Chondrocyte (in vitro differentiated cells): ENCODE results near the gene PTTG1IP. TPM values are rescaled to one million over a fixed set of nuclear protein-coding genes. Genes with fewer than 3 reads are reported as not detected.
A peak's percentile ranks its signal among the peaks of the same experiment; 100 is the strongest.

Source experiments
- DNase-seq: peaks from one replicate; pipeline ENCODE4 v3.0.0; 2021; ENCODE audit warnings: mixed read lengths, low spot score
- H3K27ac Mint-ChIP-seq: one replicate; pipeline ENCODE4 v1.8.0; 2021; ENCODE audit warnings: mild to moderate bottlenecking, moderate library complexity, mixed read lengths; ENCODE audit not compliant: unreplicated experiment
- H3K27me3 Mint-ChIP-seq: 2 replicates; pipeline ENCODE4 v1.8.0; 2021; ENCODE audit warnings: low read depth, mixed read lengths
- H3K36me3 Mint-ChIP-seq: 2 replicates; pipeline ENCODE4 v1.8.0; 2021; ENCODE audit warnings: low read depth, mixed read lengths
- H3K4me1 Mint-ChIP-seq: 2 replicates; pipeline ENCODE4 v1.8.0; 2021; ENCODE audit warnings: low read depth, mild to moderate bottlenecking, mixed read lengths
- H3K4me3 Mint-ChIP-seq: one replicate; pipeline ENCODE4 v1.8.0; 2021; ENCODE audit warnings: mild to moderate bottlenecking, moderate library complexity, mixed read lengths; ENCODE audit not compliant: unreplicated experiment
- H3K9me3 Mint-ChIP-seq: 2 replicates; pipeline ENCODE4 v1.8.0; 2021; ENCODE audit warnings: low read depth, mixed read lengths
- total RNA-seq: library from RNA; stranded (reverse); gene quantifications from 3 replicates; pipeline ENCODE4 v1.2.1, GENCODE V29; 2021
- TF ChIP-seq, protein P1 (sequence below): fragments of 200-600 bp; sonication (generic); IDR thresholded peaks from 2 replicates; pipeline ENCODE4 v1.5.0; 2021; ENCODE audit warnings: antibody characterized with exemption, mild to moderate bottlenecking, moderate library complexity

The PTTG1IP gene
- total RNA-seq, 1 donor from 2014 or later, result 329 TPM

DNA sequence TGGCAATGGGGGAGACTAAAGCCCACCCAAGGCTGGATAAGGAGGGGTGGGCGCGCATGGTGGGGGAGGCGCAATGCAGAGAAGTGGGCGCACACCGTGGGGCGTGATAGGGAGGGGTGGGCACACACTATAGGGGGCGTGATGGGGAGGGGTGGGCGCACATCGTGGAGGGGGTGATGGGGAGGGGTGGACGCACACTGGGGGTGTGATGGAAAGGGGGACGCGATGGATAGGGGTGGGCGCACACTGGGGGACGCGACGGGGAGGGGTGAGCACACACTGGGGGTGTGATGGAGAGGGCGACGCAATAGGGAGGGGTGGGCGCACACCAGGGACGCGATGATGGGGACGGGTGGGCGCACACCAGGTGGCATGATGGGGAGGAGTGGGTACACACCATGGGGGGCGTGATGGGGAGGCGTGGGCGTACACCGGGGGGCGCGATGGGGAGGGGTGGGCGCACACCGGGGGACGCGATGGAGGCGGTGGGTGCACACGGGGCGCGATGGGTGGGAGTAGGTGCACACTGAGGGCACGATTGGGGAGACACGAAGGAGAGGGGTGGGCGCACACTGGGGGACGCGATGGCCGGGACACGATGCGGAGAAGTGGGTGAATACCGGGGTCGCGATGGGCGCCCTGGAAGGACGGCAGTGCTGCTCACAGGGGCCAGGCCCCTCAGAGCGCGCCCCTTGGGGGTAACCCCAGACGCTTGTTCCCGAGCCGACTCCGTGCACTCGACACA, 56.6 kb downstream of the PTTG1IP start:
- Mint-ChIP-seq H3K27me3 (no peaks in the 10 kb centered on the region), H3K9me3 (peaks cover 10% of the 10 kb centered on the region), H3K4me3 (peak overlapping the region; percentile 67), H3K27ac (peak overlapping the region; percentile 17), H3K36me3 (peaks cover 6% of the 10 kb centered on the region), H3K4me1 (peaks cover 22% of the 10 kb centered on the region)
- DNase-seq, result no peak
- TF ChIP-seq, protein P1, sequence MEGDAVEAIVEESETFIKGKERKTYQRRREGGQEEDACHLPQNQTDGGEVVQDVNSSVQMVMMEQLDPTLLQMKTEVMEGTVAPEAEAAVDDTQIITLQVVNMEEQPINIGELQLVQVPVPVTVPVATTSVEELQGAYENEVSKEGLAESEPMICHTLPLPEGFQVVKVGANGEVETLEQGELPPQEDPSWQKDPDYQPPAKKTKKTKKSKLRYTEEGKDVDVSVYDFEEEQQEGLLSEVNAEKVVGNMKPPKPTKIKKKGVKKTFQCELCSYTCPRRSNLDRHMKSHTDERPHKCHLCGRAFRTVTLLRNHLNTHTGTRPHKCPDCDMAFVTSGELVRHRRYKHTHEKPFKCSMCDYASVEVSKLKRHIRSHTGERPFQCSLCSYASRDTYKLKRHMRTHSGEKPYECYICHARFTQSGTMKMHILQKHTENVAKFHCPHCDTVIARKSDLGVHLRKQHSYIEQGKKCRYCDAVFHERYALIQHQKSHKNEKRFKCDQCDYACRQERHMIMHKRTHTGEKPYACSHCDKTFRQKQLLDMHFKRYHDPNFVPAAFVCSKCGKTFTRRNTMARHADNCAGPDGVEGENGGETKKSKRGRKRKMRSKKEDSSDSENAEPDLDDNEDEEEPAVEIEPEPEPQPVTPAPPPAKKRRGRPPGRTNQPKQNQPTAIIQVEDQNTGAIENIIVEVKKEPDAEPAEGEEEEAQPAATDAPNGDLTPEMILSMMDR, result no peak

DNA sequence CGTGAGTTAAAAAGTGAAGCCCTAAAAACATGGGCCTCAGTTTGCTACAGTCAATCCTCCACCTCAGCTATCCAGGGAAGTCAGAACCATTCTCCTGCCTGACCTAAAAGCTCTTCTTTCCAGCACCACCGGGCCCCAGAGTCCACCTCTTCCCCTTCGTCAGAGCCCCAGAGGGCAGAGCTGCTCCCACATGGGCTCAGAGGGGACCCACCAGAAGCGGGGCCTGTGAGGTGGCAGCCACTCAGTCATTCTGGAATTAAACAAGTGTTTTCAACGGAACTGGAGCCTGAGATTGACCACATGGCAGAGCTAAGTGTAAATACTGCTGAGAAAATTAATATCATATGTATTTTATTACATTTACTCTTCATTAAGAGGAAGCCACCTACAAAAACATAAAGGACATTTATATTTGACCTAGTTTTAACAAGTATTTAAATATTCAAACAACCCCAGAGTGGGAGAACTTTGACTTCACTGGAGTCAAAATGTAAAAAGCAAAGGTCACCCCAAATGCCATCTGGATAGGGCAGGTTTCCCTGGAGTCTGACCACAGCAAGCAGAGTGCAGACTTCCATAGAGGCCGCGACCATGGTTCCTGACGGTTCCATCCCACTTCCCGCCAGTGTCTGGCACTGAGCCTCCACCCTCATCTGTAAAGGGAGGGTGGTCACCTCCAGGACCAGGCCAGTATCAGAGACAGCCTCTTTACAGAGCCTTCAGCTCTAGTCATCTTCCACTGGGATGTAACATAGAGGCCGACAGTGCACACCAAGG, 57.5 kb downstream of the PTTG1IP start:
- Mint-ChIP-seq H3K4me1 (peaks cover 22% of the 10 kb centered on the region), H3K27ac (peak overlapping the region; percentile 17), H3K9me3 (peaks cover 7% of the 10 kb centered on the region), H3K36me3 (peaks cover 6% of the 10 kb centered on the region), H3K4me3 (peak overlapping the region; percentile 67), H3K27me3 (no peaks in the 10 kb centered on the region)
- TF ChIP-seq, protein P1, result no peak
- no peak for DNase-seq

DNA sequence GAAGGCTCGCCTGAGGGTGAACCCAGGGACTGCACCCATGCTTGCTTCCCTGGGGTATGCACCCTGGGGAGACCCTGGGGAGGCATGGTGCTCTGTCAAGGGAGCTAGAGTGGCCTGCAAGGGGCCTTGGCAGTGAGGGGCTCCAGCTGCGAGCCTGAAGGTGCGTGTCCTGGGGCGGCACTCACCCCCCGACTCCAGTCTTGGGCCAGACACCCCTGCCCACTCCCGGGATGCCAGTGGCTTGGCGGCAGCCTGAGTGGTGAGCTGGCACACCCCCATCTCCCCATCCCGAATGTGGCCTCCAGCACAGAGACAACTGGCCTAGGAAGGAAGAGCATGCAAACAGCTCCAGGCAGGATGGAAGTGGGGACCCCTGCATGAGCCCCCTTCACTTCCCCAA, 58.3 kb downstream of the PTTG1IP start:
- Mint-ChIP-seq H3K27ac (peak overlapping the region; percentile 63), H3K9me3 (peaks cover 7% of the 10 kb centered on the region)
- no peak for DNase-seq

DNA sequence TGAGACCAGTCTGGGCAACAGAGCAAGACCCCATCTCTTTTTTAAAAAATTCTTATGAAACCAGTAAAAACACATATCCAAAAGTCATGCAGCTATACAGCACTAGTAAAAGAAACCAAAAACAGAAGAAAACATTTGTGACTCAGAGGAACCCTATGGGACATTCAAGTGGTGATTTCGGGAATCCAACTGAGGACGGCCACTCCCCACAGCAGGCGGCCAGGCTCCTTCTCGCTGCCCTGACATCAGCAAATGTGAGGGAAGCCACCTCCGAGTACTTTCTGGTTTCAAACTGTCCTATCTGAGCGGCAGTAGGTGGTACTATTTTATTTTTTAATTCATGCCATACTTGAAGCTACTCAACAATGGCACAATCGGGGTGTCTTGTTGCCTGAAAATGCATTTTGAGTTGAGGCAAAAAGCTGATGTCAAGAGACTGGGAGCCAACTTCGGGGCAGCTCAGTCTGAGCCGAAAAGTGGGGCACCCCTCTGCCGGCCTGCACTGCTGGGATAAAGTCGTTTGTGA, 58.9 kb downstream of the PTTG1IP start:
- H3K36me3 Mint-ChIP-seq, result peaks cover 9% of the 10 kb centered on the region
- H3K27ac Mint-ChIP-seq, result no peak overlapping the region
- no peaks in the 10 kb centered on the region for H3K27me3 Mint-ChIP-seq
- DNase-seq, result no peak
- H3K4me3 Mint-ChIP-seq, result no peak overlapping the region
- H3K9me3 Mint-ChIP-seq, result peaks cover 2% of the 10 kb centered on the region
- TF ChIP-seq, protein P1, result no peak
- peaks cover 22% of the 10 kb centered on the region for H3K4me1 Mint-ChIP-seq

More for the DNA sequence above, 58.3 kb downstream of the PTTG1IP start:
- H3K4me1 Mint-ChIP-seq, result peaks cover 22% of the 10 kb centered on the region
- H3K36me3 Mint-ChIP-seq, result peaks cover 6% of the 10 kb centered on the region
- H3K27me3 Mint-ChIP-seq, result no peaks in the 10 kb centered on the region
- TF ChIP-seq, protein P1, result no peak
- no peak overlapping the region for H3K4me3 Mint-ChIP-seq

DNA sequence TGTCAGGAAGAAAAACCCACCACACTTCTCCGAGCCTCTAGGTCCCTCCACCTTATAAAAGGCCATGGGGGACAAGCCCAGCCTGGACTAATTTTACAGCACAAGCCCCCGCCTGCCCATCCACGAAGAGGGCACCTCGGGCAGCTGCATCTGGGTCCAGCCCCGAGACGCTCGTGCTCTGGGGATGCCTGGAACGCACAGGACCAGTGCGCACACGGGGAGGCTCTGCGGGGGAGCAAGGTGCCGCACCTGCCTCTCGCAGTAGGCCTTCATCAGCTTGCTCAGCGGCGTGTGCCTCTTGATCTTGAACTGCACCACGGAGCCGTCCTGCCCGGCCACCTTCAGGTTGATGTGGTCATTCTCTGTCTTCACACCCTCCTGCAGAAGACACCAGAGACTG, 59.8 kb downstream of the PTTG1IP start:
- no peak overlapping the region for H3K27ac Mint-ChIP-seq
- H3K4me3 Mint-ChIP-seq, result no peak overlapping the region
- H3K4me1 Mint-ChIP-seq, result peaks cover 22% of the 10 kb centered on the region
- TF ChIP-seq, protein P1, result no peak
- no peaks in the 10 kb centered on the region for H3K9me3 Mint-ChIP-seq
- no peak for DNase-seq
- H3K36me3 Mint-ChIP-seq, result peaks cover 13% of the 10 kb centered on the region
- H3K27me3 Mint-ChIP-seq, result no peaks in the 10 kb centered on the region
